ENCODE measurements around the gene CD8A. TPM values are rescaled to one million over a fixed set of nuclear protein-coding genes. Genes with fewer than 3 reads are reported as not detected.

The CD8A gene
- total RNA-seq, 2 donors from 2014 or later: 1.2 to 1.6 TPM

Other genes with a start within 250 kb of the CD8A start
- 100 to 1,000 TPM; 115 to 186 TPM for gene CHMP3, start 227.5 kb downstream of the CD8A start, total RNA-seq
- gene RNF103, start 167.0 kb downstream of the CD8A start, total RNA-seq: 10 to 100 TPM; 41.0 to 58.7 TPM
- gene RMND5A, start 70.6 kb downstream of the CD8A start, total RNA-seq: 10 to 100 TPM; 63.7 to 72.6 TPM
- 1 to 10 TPM; 1.5 to 1.8 TPM for gene CD8B, start 71.0 kb upstream of the CD8A start, total RNA-seq
- gene RGPD1, start 151.2 kb upstream of the CD8A start, total RNA-seq: 1 to 10 TPM in 1 of 2 donors, under 1 TPM in 1; 0.35 to 1.2 TPM
- 1 to 10 TPM; 2.5 to 4.2 TPM for gene PLGLB1, start 230.9 kb upstream of the CD8A start, total RNA-seq

Measured in colonic mucosa (tissue), 2 donors.